SK-N-SH treated with all-trans-retinoic acid at 6 μM for 48 hours (cell line): ENCODE data around the gene CFAP73.

ENCODE experiments used
- ATAC-seq: fragments of 200-7000 bp; cut with Tn5 transposase; 3 replicates; pipeline ENCODE4 v1.9.1; 2020; ENCODE audit warnings: mild to moderate bottlenecking, moderate library complexity
- ARNTL ChIP-seq: fragments of 450-650 bp; formaldehyde crosslinking; IDR thresholded peaks from 2 replicates; pipeline ENCODE4 v1.5.0; 2020; ENCODE audit warnings: low read depth, mild to moderate bottlenecking, moderate library complexity, borderline replicate concordance
- BACH2 ChIP-seq: fragments of 250-450 bp; sonication (Bioruptor Pico); IDR thresholded peaks from 2 replicates; pipeline ENCODE4 v1.9.0; 2021; ENCODE audit warnings: mild to moderate bottlenecking, borderline replicate concordance
- CSDC2 ChIP-seq: fragments of 250-450 bp; sonication (Bioruptor Pico); IDR thresholded peaks from 2 replicates; pipeline ENCODE4 v1.5.0; 2020; ENCODE audit warnings: mild to moderate bottlenecking, moderate library complexity
- ESRRG ChIP-seq: fragments of 250-450 bp; sonication (Bioruptor Pico); IDR thresholded peaks from 2 replicates; pipeline ENCODE4 v1.6.1; 2021; ENCODE audit warnings: mild to moderate bottlenecking
- GLIS3 ChIP-seq: fragments of 250-450 bp; sonication (Bioruptor Pico); IDR thresholded peaks from 2 replicates; pipeline ENCODE4 v1.5.0; 2020; ENCODE audit warnings: mild to moderate bottlenecking, moderate library complexity
- ISL1 ChIP-seq: fragments of 250-450 bp; sonication (Bioruptor Pico); IDR thresholded peaks from 2 replicates; pipeline ENCODE4 v2.1.2; 2022; ENCODE audit warnings: mild to moderate bottlenecking, moderate library complexity
- OSR1 ChIP-seq: fragments of 250-450 bp; sonication (Bioruptor Pico); IDR thresholded peaks from 2 replicates; pipeline ENCODE4 v1.8.0; 2022; ENCODE audit warnings: moderate library complexity, mild to moderate bottlenecking, inconsistent platforms
- PPARA ChIP-seq: fragments of 250-450 bp; sonication (Bioruptor Pico); IDR thresholded peaks from 2 replicates; pipeline ENCODE4 v1.5.0; 2020; ENCODE audit warnings: mild to moderate bottlenecking, borderline replicate concordance
- SNAI2 ChIP-seq: fragments of 250-450 bp; sonication (Bioruptor Pico); IDR thresholded peaks from 2 replicates; pipeline ENCODE4 v1.5.0; 2020; ENCODE audit warnings: mild to moderate bottlenecking, moderate library complexity
- TOX ChIP-seq: fragments of 250-450 bp; sonication (Bioruptor Pico); IDR thresholded peaks from 2 replicates; pipeline ENCODE4 v1.8.0; 2021; ENCODE audit warnings: mild to moderate bottlenecking, moderate library complexity, borderline replicate concordance
- ZFP3 ChIP-seq: fragments of 250-450 bp; sonication (Bioruptor Pico); IDR thresholded peaks from 2 replicates; pipeline ENCODE4 v1.5.0; 2020; ENCODE audit warnings: mild to moderate bottlenecking, moderate library complexity
- ZFP30 ChIP-seq: fragments of 450-650 bp; formaldehyde crosslinking; IDR thresholded peaks from 2 replicates; pipeline ENCODE4 v1.5.0; 2022; ENCODE audit warnings: mild to moderate bottlenecking, moderate library complexity
- ZNF565 ChIP-seq: fragments of 450-650 bp; formaldehyde crosslinking; conservative IDR thresholded peaks from 2 replicates; pipeline ENCODE4 v1.5.0; 2020; ENCODE audit warnings: low read depth, mild to moderate bottlenecking, moderate library complexity
- ZNF70 ChIP-seq: fragments of 450-650 bp; formaldehyde crosslinking; IDR thresholded peaks from 2 replicates; pipeline ENCODE4 v1.5.0; 2020; ENCODE audit warnings: mild to moderate bottlenecking, moderate library complexity
- ZNF8 ChIP-seq: fragments of 450-650 bp; formaldehyde crosslinking; IDR thresholded peaks from 2 replicates; pipeline ENCODE4 v1.5.0; 2020; ENCODE audit warnings: mild to moderate bottlenecking, moderate library complexity
- TF ChIP-seq, protein P1 (sequence below): fragments of 250-450 bp; sonication (Bioruptor Pico); IDR thresholded peaks from 2 replicates; pipeline ENCODE4 v1.5.1; 2020; ENCODE audit warnings: low read depth, mild to moderate bottlenecking, moderate library complexity
- TF ChIP-seq, protein P2 (sequence below): fragments of 250-450 bp; sonication (Bioruptor Pico); IDR thresholded peaks from 2 replicates; pipeline ENCODE4 v1.5.1; 2021; ENCODE audit warnings: mild to moderate bottlenecking, moderate library complexity
- TF ChIP-seq, protein P3 (sequence below): fragments of 250-450 bp; sonication (Bioruptor Pico); IDR thresholded peaks from 2 replicates; pipeline ENCODE4 v1.8.0; 2020; ENCODE audit warnings: mild to moderate bottlenecking, moderate library complexity, borderline replicate concordance
- TF ChIP-seq, protein P4 (sequence below): fragments of 250-450 bp; sonication (Bioruptor Pico); IDR thresholded peaks from 2 replicates; pipeline ENCODE4 v1.5.0; 2020; ENCODE audit warnings: mild to moderate bottlenecking, moderate library complexity
- TF ChIP-seq, protein P5 (sequence below): fragments of 250-450 bp; sonication (Bioruptor Pico); IDR thresholded peaks from 2 replicates; pipeline ENCODE4 v1.8.0; 2021; ENCODE audit warnings: low read depth, mild to moderate bottlenecking, moderate library complexity, borderline replicate concordance

The CFAP73 gene

DNA sequence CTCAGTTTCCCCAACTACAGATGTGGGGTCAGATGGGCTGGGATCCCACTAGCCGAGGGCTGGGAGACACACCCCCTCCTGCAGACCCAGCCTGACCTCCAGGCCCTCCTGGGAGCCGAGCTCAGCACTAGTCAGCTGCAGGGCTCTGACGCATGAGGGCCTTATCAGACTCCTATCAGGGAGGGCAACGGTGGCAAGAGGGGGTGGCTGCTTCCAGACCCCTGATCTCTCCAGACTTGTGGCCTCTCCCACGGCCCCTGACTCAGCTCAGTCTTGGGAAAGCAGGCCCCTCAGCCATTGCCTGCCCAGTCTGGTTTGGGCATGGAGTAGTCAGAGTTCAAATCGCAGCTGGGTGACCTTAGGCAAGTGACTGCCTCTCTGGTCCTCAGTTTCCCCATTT, 16.5 kb upstream of the CFAP73 start (continued):
- TF ChIP-seq, protein P1, sequence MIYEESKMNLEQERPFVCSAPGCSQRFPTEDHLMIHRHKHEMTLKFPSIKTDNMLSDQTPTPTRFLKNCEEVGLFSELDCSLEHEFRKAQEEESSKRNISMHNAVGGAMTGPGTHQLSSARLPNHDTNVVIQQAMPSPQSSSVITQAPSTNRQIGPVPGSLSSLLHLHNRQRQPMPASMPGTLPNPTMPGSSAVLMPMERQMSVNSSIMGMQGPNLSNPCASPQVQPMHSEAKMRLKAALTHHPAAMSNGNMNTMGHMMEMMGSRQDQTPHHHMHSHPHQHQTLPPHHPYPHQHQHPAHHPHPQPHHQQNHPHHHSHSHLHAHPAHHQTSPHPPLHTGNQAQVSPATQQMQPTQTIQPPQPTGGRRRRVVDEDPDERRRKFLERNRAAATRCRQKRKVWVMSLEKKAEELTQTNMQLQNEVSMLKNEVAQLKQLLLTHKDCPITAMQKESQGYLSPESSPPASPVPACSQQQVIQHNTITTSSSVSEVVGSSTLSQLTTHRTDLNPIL = no peak

DNA sequence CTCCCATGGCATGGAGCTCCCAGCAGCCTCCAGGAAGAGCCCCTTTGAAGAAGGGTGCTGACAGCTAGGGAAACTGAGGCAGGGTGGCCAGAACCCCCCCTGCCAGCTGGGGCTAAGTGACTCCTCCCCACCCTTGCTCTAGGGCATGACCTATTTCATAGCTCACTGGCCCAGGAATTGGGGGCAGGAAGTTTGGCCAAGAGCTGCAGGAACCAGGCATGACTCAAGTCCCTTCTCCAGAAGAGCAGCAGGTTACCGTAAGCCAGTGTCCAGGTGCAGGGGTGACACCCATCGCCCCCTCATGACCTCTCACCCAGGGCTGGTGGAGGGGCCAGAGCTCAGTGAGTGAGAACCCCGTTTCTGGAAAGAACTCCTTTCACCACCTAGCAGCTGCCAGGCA, 15.9 kb upstream of the CFAP73 start:
- TF ChIP-seq, protein P2, sequence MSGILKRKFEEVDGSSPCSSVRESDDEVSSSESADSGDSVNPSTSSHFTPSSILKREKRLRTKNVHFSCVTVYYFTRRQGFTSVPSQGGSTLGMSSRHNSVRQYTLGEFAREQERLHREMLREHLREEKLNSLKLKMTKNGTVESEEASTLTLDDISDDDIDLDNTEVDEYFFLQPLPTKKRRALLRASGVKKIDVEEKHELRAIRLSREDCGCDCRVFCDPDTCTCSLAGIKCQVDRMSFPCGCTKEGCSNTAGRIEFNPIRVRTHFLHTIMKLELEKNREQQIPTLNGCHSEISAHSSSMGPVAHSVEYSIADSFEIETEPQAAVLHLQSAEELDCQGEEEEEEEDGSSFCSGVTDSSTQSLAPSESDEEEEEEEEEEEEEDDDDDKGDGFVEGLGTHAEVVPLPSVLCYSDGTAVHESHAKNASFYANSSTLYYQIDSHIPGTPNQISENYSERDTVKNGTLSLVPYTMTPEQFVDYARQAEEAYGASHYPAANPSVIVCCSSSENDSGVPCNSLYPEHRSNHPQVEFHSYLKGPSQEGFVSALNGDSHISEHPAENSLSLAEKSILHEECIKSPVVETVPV (CRISPR knock-in tag) = no peak
- no peak for ATAC-seq

DNA sequence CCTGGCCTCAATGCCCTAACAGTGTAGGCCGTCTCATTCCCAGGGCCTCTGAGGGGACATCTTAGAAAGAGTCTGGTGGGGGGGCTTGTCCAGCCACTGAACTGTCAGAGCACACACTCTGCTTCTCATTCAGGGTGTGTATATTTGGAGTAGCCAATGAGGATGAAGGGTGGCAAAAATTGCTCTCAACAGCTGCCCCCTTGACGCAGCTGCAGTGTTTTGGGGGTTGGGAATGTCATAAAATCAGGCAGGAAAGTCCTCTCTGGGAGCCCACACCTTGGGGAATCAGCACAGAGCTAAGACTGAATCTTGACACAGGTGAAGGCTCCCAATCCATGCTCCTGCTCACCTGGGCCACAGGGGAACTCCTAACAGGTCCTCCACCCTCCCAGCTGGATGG, 15.5 kb upstream of the CFAP73 start:
- TF ChIP-seq PPARA (no peak), OSR1 (CRISPR knock-in tag) (no peak), ZNF565 (CRISPR knock-in tag) (no peak), SNAI2 (CRISPR knock-in tag) (no peak), ZFP3 (CRISPR knock-in tag) (no peak), TOX (CRISPR knock-in tag) (no peak), ZFP30 (no peak), ZNF70 (CRISPR knock-in tag) (no peak), GLIS3 (CRISPR knock-in tag) (no peak), BACH2 (no peak), ARNTL (CRISPR knock-in tag) (no peak), CSDC2 (no peak), ISL1 (CRISPR knock-in tag) (no peak), ESRRG (CRISPR knock-in tag) (no peak), ZNF8 (no peak)
- TF ChIP-seq, protein P1 = no peak
- TF ChIP-seq, protein P3, sequence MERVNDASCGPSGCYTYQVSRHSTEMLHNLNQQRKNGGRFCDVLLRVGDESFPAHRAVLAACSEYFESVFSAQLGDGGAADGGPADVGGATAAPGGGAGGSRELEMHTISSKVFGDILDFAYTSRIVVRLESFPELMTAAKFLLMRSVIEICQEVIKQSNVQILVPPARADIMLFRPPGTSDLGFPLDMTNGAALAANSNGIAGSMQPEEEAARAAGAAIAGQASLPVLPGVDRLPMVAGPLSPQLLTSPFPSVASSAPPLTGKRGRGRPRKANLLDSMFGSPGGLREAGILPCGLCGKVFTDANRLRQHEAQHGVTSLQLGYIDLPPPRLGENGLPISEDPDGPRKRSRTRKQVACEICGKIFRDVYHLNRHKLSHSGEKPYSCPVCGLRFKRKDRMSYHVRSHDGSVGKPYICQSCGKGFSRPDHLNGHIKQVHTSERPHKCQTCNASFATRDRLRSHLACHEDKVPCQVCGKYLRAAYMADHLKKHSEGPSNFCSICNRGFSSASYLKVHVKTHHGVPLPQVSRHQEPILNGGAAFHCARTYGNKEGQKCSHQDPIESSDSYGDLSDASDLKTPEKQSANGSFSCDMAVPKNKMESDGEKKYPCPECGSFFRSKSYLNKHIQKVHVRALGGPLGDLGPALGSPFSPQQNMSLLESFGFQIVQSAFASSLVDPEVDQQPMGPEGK (CRISPR knock-in tag) = no peak
- TF ChIP-seq, protein P2 (CRISPR knock-in tag) = no peak
- TF ChIP-seq, protein P4, sequence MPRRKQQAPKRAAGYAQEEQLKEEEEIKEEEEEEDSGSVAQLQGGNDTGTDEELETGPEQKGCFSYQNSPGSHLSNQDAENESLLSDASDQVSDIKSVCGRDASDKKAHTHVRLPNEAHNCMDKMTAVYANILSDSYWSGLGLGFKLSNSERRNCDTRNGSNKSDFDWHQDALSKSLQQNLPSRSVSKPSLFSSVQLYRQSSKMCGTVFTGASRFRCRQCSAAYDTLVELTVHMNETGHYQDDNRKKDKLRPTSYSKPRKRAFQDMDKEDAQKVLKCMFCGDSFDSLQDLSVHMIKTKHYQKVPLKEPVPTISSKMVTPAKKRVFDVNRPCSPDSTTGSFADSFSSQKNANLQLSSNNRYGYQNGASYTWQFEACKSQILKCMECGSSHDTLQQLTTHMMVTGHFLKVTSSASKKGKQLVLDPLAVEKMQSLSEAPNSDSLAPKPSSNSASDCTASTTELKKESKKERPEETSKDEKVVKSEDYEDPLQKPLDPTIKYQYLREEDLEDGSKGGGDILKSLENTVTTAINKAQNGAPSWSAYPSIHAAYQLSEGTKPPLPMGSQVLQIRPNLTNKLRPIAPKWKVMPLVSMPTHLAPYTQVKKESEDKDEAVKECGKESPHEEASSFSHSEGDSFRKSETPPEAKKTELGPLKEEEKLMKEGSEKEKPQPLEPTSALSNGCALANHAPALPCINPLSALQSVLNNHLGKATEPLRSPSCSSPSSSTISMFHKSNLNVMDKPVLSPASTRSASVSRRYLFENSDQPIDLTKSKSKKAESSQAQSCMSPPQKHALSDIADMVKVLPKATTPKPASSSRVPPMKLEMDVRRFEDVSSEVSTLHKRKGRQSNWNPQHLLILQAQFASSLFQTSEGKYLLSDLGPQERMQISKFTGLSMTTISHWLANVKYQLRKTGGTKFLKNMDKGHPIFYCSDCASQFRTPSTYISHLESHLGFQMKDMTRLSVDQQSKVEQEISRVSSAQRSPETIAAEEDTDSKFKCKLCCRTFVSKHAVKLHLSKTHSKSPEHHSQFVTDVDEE (CRISPR knock-in tag) = no peak
- TF ChIP-seq, protein P5, sequence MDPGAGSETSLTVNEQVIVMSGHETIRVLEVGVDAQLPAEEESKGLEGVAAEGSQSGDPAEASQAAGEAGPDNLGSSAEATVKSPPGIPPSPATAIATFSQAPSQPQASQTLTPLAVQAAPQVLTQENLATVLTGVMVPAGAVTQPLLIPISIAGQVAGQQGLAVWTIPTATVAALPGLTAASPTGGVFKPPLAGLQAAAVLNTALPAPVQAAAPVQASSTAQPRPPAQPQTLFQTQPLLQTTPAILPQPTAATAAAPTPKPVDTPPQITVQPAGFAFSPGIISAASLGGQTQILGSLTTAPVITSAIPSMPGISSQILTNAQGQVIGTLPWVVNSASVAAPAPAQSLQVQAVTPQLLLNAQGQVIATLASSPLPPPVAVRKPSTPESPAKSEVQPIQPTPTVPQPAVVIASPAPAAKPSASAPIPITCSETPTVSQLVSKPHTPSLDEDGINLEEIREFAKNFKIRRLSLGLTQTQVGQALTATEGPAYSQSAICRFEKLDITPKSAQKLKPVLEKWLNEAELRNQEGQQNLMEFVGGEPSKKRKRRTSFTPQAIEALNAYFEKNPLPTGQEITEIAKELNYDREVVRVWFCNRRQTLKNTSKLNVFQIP = no peak
- no peak for ATAC-seq
